ENCODE measurements around the gene MRPS33. TPM values are rescaled to one million over a fixed set of nuclear protein-coding genes. Genes with fewer than 3 reads are reported as not detected.

MRPS33 gene
- total and polyA plus RNA-seq, 2 of the 8 experiments (the other 6 are each of a cell fraction or from before 2014, with no cell fraction given): 22.9 to 62.6 TPM

GRCh38 chr7:141027043-141027442 lies 12.3 kb upstream of the MRPS33 start:
- Histone ChIP-seq H3K79me2 (ENCODE audit: control insufficient read depth in 1 of 2, insufficient read depth in 2 of 2, low read length in 2 of 2) (no peaks in the 10 kb centered on the region), H2BK120ac (replicated peaks; ENCODE audit: low read depth, low read length) (no peak overlapping the region), H3K4me2 (ENCODE audit: insufficient read depth in 1 of 2, low read depth in 2 of 2, low read length in 2 of 2) (no peak overlapping the region), H4K91ac (replicated peaks; ENCODE audit: insufficient read length, low read length) (no peak overlapping the region), H3K79me1 (ENCODE audit: low read depth, low read length) (no peaks in the 10 kb centered on the region), H3K4ac (replicated peaks; ENCODE audit: insufficient read length, low read depth, low read length) (no peak overlapping the region), H3K9ac (replicated peaks in 1 of 4; ENCODE audit: extremely low read depth in 1 of 4, low read depth in 3 of 4, low read length in 3 of 4) (no peak overlapping the region), H4K20me1 (replicated peaks in 1 of 2; ENCODE audit: control insufficient read depth in 1 of 2, insufficient read depth in 2 of 2, low read length in 2 of 2) (no peaks in the 10 kb centered on the region), H3K4me3 (ENCODE audit: extremely low read depth in 1 of 4, insufficient read depth in 2 of 4, low read depth in 3 of 4, low read length in 4 of 4) (no peak overlapping the region), H4K8ac (ENCODE audit: extremely low read depth, insufficient read depth, low read length) (no peak overlapping the region), H3K27ac (ENCODE audit: low read depth, low read length) (no peak overlapping the region), H3K56ac (replicated peaks; ENCODE audit: insufficient read length, low read depth, low read length) (no peak overlapping the region), H3K4me1 (replicated peaks in 1 of 4; ENCODE audit: control insufficient read depth in 3 of 4, insufficient read depth in 4 of 4, low read length in 3 of 4) (no peaks in the 10 kb centered on the region), H2BK20ac (ENCODE audit: low read length) (no peak overlapping the region), H3K9me3 (ENCODE audit: insufficient read depth in 2 of 2, low read depth in 1 of 2, low read length in 1 of 2) (peaks cover 4 to 12% of the 10 kb centered on the region in 2 experiments), H2BK5ac (ENCODE audit: low read depth, low read length) (no peak overlapping the region), H3K23me2 (ENCODE audit: low read depth, low read length) (no peaks in the 10 kb centered on the region), H2BK15ac (ENCODE audit: low read length) (no peak overlapping the region), H3K36me3 (ENCODE audit: control insufficient read depth in 2 of 4, insufficient read depth in 4 of 4, low read length in 3 of 4) (no peaks in the 10 kb centered on the region), H3K27me3 (replicated peaks in 1 of 4; ENCODE audit: control insufficient read depth in 3 of 4, extremely low read depth in 1 of 4, insufficient read depth in 3 of 4, low read length in 3 of 4) (no peaks in the 10 kb centered on the region), H4K5ac (ENCODE audit: insufficient read length, low read depth, low read length) (no peak overlapping the region), H3K14ac (ENCODE audit: insufficient read length) (no peak overlapping the region), H2BK12ac (ENCODE audit: low read depth, low read length) (no peak overlapping the region), H3K18ac (ENCODE audit: extremely low read depth, low read length) (no peak overlapping the region), H3K23ac (ENCODE audit: insufficient read length) (no peak overlapping the region), H2AK5ac (ENCODE audit: low read depth, low read length) (no peak overlapping the region), H2AFZ (ENCODE audit: low read length) (no peak overlapping the region; the same call in 1 of the 2 replicates)
- ChIA-PET CTCF (ENCODE audit: partially characterized antibody) (interaction anchor here (0.6 to 1.9 kb wide), 13 partner anchors 12 to 627 kb away, joined by 3 to 10 read pairs (median 3); partner anchors contain the start of gene MRPS33), POLR2A (ENCODE audit: partially characterized antibody) (interaction anchor here (0.6 to 1.4 kb wide), 3 partner anchors 12 to 520 kb away, joined by 3 to 5 read pairs (median 3); partner anchors contain the start of genes MRPS33 and NDUFB2)
- no peak for TF ChIP-seq KDM1A (IDR thresholded peaks at IDR 0.05; ENCODE audit: borderline replicate concordance, low read length)
- no peak for TF ChIP-seq TAF1 (IDR thresholded peaks at IDR 0.05; ENCODE audit: low read depth, low read length)
- TF ChIP-seq, protein P1, sequence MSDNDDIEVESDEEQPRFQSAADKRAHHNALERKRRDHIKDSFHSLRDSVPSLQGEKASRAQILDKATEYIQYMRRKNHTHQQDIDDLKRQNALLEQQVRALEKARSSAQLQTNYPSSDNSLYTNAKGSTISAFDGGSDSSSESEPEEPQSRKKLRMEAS (IDR thresholded peaks at IDR 0.05): no peak
- TF ChIP-seq RAD21 (IDR thresholded peaks at IDR 0.05 in 1 of 2, conservative IDR thresholded peaks at IDR 0.05 in 1 of 2; ENCODE audit: low read depth in 2 of 2, low read length in 2 of 2): peak in 1 of 2 experiments; percentile 59; a peak in 2 of 4 replicates
- TF ChIP-seq, protein P2, sequence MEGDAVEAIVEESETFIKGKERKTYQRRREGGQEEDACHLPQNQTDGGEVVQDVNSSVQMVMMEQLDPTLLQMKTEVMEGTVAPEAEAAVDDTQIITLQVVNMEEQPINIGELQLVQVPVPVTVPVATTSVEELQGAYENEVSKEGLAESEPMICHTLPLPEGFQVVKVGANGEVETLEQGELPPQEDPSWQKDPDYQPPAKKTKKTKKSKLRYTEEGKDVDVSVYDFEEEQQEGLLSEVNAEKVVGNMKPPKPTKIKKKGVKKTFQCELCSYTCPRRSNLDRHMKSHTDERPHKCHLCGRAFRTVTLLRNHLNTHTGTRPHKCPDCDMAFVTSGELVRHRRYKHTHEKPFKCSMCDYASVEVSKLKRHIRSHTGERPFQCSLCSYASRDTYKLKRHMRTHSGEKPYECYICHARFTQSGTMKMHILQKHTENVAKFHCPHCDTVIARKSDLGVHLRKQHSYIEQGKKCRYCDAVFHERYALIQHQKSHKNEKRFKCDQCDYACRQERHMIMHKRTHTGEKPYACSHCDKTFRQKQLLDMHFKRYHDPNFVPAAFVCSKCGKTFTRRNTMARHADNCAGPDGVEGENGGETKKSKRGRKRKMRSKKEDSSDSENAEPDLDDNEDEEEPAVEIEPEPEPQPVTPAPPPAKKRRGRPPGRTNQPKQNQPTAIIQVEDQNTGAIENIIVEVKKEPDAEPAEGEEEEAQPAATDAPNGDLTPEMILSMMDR (IDR thresholded peaks at IDR 0.05; ENCODE audit: control extremely low read depth in 1 of 3, insufficient read depth in 1 of 3, low read depth in 1 of 3, low read length in 3 of 3): peak in 2 of 3 experiments; percentile 32 to 34; a peak in 2 of 4 replicates
- FAIRE-seq: no peak
- DNase-seq (ENCODE audit: low read depth in 1 of 2, low spot score in 2 of 2): no peak
- WGBS, 2 experiments (ENCODE audit: extremely low coverage in 1 of 2, insufficient coverage in 1 of 2, insufficient read length in 1 of 2, insufficient replicate concordance in 2 of 2, low coverage in 1 of 2, low lambda C conversion rate in 2 of 2, missing lambda C conversion rate in 1 of 2): 68% methylated on average over 3 of the region's 3 CpGs; no CpG with 5 or more reads in 1 of the 2 experiments

All from H1 (cell line).